Coronary artery (tissue), 2 donors: ENCODE measurements around the gene ITSN1.

Experiments used
- DNase-seq: peaks from one replicate; pipeline ENCODE4 v3.0.0-alpha.2; 2017; ENCODE audit warnings: low spot score
- H3K27ac ChIP-seq, 2 donors: fragments of 200-600 bp; sonication (generic); one replicate each; pipeline ENCODE4 v1.5.1; 2016 to 2019
- H3K4me3 ChIP-seq: fragments of 200-600 bp; sonication (generic); 2 replicates; pipeline ENCODE4 v1.5.1; 2016; ENCODE audit warnings: mild to moderate bottlenecking, moderate library complexity
- TF ChIP-seq, protein P1 (sequence below): fragments of 200-600 bp; sonication (generic); IDR thresholded peaks from one replicate; pipeline ENCODE4 v1.5.1; 2019; ENCODE audit warnings: antibody characterized with exemption

The ITSN1 gene

DNA sequence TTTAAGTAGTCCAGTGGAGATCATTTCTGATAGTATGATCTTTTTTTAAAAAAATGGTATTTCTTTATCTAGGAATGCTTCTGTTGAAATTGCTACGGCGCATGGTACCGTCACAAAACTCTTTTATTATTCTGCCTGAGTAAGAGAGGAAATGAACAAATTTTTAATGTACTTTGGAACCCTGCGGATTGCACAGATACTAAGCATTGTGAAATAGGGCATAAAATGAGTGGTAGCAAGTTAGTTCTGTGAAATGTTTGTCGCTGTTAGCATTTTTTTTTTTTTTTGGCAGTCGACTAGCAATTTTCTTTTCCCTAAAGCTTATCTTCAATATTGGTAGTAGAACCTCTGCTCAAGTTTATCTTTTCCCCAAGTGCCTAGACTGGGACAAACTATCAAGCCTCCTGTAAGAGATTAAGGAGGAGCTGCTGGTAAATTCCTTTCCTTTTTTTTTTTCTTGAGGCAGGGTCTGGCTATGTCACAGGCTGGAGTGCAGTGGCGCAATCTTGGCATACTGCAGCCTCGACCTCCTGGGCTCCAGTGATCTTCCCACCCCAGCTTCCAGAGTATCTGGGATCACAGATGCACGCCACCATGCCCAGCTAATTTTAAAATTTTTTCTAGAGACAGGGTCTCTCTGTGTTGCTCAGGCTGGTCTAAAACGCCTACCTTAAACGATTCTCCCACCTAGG lies 2.2 kb downstream of the ITSN1 start:
- Histone ChIP-seq H3K4me3 (peak overlapping the region; percentile 92), H3K27ac (peak overlapping the region; percentile 87 to 96)
- TF ChIP-seq, protein P1, sequence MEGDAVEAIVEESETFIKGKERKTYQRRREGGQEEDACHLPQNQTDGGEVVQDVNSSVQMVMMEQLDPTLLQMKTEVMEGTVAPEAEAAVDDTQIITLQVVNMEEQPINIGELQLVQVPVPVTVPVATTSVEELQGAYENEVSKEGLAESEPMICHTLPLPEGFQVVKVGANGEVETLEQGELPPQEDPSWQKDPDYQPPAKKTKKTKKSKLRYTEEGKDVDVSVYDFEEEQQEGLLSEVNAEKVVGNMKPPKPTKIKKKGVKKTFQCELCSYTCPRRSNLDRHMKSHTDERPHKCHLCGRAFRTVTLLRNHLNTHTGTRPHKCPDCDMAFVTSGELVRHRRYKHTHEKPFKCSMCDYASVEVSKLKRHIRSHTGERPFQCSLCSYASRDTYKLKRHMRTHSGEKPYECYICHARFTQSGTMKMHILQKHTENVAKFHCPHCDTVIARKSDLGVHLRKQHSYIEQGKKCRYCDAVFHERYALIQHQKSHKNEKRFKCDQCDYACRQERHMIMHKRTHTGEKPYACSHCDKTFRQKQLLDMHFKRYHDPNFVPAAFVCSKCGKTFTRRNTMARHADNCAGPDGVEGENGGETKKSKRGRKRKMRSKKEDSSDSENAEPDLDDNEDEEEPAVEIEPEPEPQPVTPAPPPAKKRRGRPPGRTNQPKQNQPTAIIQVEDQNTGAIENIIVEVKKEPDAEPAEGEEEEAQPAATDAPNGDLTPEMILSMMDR, result no peak
- no peak for DNase-seq

DNA sequence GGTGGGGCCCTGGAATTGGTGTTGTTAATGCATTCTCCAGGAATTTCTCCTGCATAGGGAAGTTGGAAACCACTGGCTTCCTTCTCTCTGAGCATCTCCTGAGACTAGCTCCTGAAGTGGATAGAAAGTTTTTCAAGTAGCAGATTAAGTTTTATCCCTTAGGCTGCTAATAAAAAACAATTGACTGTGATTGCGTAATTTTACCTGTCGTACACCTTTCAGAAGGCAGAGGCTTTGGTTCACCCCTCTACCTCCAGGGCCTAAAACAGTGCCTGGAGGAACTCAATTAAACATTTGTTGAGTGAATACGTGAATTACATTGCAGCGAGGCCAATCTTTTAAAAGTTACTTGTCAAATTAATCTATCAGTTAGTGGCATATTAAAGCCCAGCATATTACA lies 3.4 kb downstream of the ITSN1 start:
- no peak overlapping the region for H3K4me3 ChIP-seq
- DNase-seq, result no peak
- H3K27ac ChIP-seq, result no peak overlapping the region
- TF ChIP-seq, protein P1, result no peak

DNA sequence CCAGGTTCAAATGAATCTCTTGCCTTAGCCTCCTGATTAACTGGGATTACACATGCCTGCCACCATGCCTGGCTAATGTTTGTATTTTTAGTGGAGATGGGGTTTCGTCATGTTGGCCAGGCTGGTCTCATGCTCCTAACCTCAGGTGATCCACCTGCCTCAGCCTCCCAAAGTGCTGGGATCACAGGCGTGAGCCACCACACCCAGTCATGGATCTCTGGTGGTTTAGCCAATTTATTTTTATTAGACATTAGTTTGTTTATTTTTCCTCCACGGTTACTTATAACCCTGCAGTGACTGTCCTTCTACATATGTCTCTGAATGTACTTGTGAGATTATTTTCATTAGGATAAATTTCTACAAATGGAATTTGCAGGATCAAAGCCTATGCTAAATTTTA lies 5.3 kb downstream of the ITSN1 start:
- DNase-seq, result no peak
- TF ChIP-seq, protein P1, result no peak

DNA sequence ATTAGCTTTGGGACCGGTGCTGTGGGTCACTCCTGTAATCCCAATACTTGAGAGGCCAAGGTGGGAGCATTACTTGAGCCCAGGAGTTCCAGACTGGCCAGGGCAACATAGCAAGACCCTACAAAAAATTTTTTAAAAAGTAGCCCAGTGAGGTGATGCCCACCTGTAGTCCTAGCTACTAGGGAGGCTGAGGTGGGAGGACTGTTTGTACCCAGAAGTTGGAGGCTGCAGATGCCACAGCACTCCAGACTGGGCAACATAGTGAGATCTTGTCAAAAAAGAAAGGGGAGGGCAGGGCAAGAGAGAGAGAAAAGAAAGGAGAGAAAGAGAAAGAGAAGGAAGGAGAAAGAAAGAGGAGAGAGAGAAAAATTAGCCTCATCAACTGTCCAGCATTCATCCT lies 6.3 kb downstream of the ITSN1 start:
- TF ChIP-seq, protein P1, result no peak
- no peak overlapping the region for H3K4me3 ChIP-seq
- H3K27ac ChIP-seq, result no peak overlapping the region
- no peak for DNase-seq

More for the DNA sequence above, 5.3 kb downstream of the ITSN1 start:
- no peak overlapping the region for H3K27ac ChIP-seq
- H3K4me3 ChIP-seq, result no peak overlapping the region

DNA sequence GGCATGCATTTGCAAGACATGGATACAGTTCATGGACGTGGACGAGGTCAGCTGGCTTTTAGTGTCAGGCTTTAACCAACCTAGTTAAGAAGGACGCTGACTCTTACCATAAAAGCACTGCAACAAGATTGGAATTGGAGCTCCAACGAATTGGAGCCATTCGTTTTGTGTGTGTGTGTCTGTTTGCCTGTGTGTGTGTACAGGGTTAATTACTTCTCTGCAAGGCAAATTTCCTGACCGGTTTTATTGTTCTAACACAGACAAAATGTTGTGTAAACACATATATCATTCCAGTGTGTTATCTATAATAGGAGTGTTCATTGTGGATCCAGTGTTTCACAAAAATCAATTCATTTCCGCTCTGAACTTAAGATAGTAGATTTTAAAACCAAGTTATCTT lies 7.9 kb downstream of the ITSN1 start:
- TF ChIP-seq, protein P1, result no peak
- no peak for DNase-seq
- H3K4me3 ChIP-seq, result no peak overlapping the region
- H3K27ac ChIP-seq, result no peak overlapping the region

DNA sequence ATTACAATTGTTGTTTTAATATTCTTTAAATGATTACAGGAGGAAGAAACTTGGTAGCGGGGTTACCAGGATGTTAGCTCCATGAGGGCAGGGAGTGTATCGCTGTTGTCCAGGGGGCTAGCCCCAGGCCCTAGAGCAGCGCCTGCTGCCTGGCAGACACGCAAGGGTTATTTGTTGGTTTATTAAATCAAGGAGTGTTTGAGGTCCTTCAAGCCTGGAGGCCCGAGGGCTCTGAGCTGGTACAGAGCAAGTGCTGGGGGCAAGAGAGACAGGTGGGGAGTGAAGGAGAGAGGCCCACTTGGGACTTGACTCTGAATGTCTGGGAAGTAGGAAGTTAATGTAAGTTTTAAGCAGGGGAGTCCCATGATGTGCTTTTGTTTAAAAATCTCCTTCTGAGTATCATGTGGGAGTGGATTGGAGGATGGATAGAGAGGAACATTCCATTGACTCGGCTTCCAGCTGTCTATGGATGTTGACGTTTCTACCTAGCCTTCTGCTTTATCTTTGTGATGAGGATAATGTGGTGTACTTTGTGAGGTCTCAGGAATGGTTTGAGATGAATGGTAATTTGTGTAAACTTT lies 8.7 kb downstream of the ITSN1 start:
- no peak overlapping the region for H3K27ac ChIP-seq
- DNase-seq, result no peak
- TF ChIP-seq, protein P1, result no peak
- H3K4me3 ChIP-seq, result no peak overlapping the region
